ENCODE data around the gene LINGO4. TPM values are rescaled to one million over a fixed set of nuclear protein-coding genes. Genes with fewer than 3 reads are reported as not detected.

Gene LINGO4
- total RNA-seq, 1 donor from 2014 or later, result not detected

GRCh38 chr1:151819976-151820623, 14.9 kb upstream of the LINGO4 start:
- Mint-ChIP-seq H3K27ac (ENCODE audit: unreplicated experiment) (no peak overlapping the region), H3K36me3 (ENCODE audit: unreplicated experiment) (no peaks in the 10 kb centered on the region), H3K4me1 (ENCODE audit: low read depth, unreplicated experiment) (no peaks in the 10 kb centered on the region), H3K4me3 (ENCODE audit: unreplicated experiment) (no peak overlapping the region), H3K27me3 (ENCODE audit: unreplicated experiment) (peaks cover 18% of the 10 kb centered on the region), H3K9me3 (ENCODE audit: unreplicated experiment) (peaks cover 6% of the 10 kb centered on the region)
- no peak for TF ChIP-seq CTCF (IDR thresholded peaks at IDR 0.05; ENCODE audit: partially characterized antibody, unreplicated experiment)
- DNase-seq, result no peak

GRCh38 chr1:151819227-151819835, 14.1 kb upstream of the LINGO4 start:
- Mint-ChIP-seq H3K36me3 (ENCODE audit: unreplicated experiment) (no peaks in the 10 kb centered on the region), H3K27me3 (ENCODE audit: unreplicated experiment) (peaks cover 14% of the 10 kb centered on the region), H3K4me1 (ENCODE audit: low read depth, unreplicated experiment) (no peaks in the 10 kb centered on the region), H3K4me3 (ENCODE audit: unreplicated experiment) (no peak overlapping the region), H3K27ac (ENCODE audit: unreplicated experiment) (no peak overlapping the region), H3K9me3 (ENCODE audit: unreplicated experiment) (peaks cover 6% of the 10 kb centered on the region)
- TF ChIP-seq CTCF (IDR thresholded peaks at IDR 0.05; ENCODE audit: partially characterized antibody, unreplicated experiment), result no peak
- no peak for DNase-seq

GRCh38 chr1:151817353-151817730, 12.1 kb upstream of the LINGO4 start:
- Mint-ChIP-seq H3K4me3 (ENCODE audit: unreplicated experiment) (no peak overlapping the region), H3K27me3 (ENCODE audit: unreplicated experiment) (peaks cover 11% of the 10 kb centered on the region), H3K27ac (ENCODE audit: unreplicated experiment) (no peak overlapping the region), H3K9me3 (ENCODE audit: unreplicated experiment) (no peaks in the 10 kb centered on the region), H3K36me3 (ENCODE audit: unreplicated experiment) (no peaks in the 10 kb centered on the region), H3K4me1 (ENCODE audit: low read depth, unreplicated experiment) (no peaks in the 10 kb centered on the region)
- no peak for DNase-seq
- no peak for TF ChIP-seq CTCF (IDR thresholded peaks at IDR 0.05; ENCODE audit: partially characterized antibody, unreplicated experiment)

GRCh38 chr1:151816548-151817352, 11.5 kb upstream of the LINGO4 start:
- peaks cover 11% of the 10 kb centered on the region for H3K27me3 Mint-ChIP-seq (ENCODE audit: unreplicated experiment)

More at GRCh38 chr1:151816548-151817352, 11.5 kb upstream of the LINGO4 start:
- no peak for DNase-seq
- H3K36me3 Mint-ChIP-seq (ENCODE audit: unreplicated experiment), result no peaks in the 10 kb centered on the region
- no peaks in the 10 kb centered on the region for H3K9me3 Mint-ChIP-seq (ENCODE audit: unreplicated experiment)
- TF ChIP-seq CTCF (IDR thresholded peaks at IDR 0.05; ENCODE audit: partially characterized antibody, unreplicated experiment), result no peak
- no peak overlapping the region for H3K4me3 Mint-ChIP-seq (ENCODE audit: unreplicated experiment)
- no peak overlapping the region for H3K27ac Mint-ChIP-seq (ENCODE audit: unreplicated experiment)
- H3K4me1 Mint-ChIP-seq (ENCODE audit: low read depth, unreplicated experiment), result no peaks in the 10 kb centered on the region

Measured in glutamatergic neuron (in vitro differentiated cells).